HepG2 (cell line): ENCODE data around the gene INO80E. TPM values are rescaled to one million over a fixed set of nuclear protein-coding genes. Genes with fewer than 3 reads are reported as not detected.

ENCODE experiments used
- ATF7-NPFF ChIP-seq: sonication (generic); formaldehyde crosslinking; IDR thresholded peaks from 2 replicates; pipeline ENCODE4 v1.8.1; 2023; ENCODE audit warnings: mild to moderate bottlenecking, low read depth, missing genetic modification reagents, moderate library complexity
- CHD4 ChIP-seq: fragments of 200-600 bp; sonication (generic); IDR thresholded peaks from 2 replicates; pipeline ENCODE4 v1.7.0; 2017; ENCODE audit warnings: mild to moderate bottlenecking, low read length, borderline replicate concordance
- DBP ChIP-seq: sonication (generic); formaldehyde crosslinking; IDR thresholded peaks from 2 replicates; pipeline ENCODE4 v1.4.0; 2020; ENCODE audit warnings: missing genetic modification reagents; ENCODE audit errors: not compliant biosample characterization
- HIVEP1 ChIP-seq: sonication (generic); formaldehyde crosslinking; IDR thresholded peaks from 2 replicates; pipeline ENCODE4 v1.4.0; 2020; ENCODE audit warnings: mild to moderate bottlenecking, missing genetic modification reagents
- HNRNPL ChIP-seq: fragments of 200-400 bp; formaldehyde crosslinking; IDR thresholded peaks from 2 replicates; pipeline ENCODE4 v1.6.1; 2017; ENCODE audit warnings: mild to moderate bottlenecking, low read depth, low read length
- HNRNPLL ChIP-seq: fragments of 200-400 bp; formaldehyde crosslinking; IDR thresholded peaks from 2 replicates; pipeline ENCODE4 v1.6.1; 2017; ENCODE audit warnings: mild to moderate bottlenecking, low read depth, low read length; ENCODE audit not compliant: poor library complexity, severe bottlenecking
- HNRNPUL1 ChIP-seq: fragments of 200-400 bp; formaldehyde crosslinking; IDR thresholded peaks from 2 replicates; pipeline ENCODE4 v1.6.1; 2017; ENCODE audit warnings: low read depth, mild to moderate bottlenecking, low read length, moderate library complexity
- HOXD1 ChIP-seq: sonication (generic); formaldehyde crosslinking; IDR thresholded peaks from 2 replicates; pipeline ENCODE4 v1.5.0; 2020; ENCODE audit warnings: missing genetic modification reagents
- KAT7 ChIP-seq: IDR thresholded peaks from 2 replicates; pipeline ENCODE4 v1.6.1; 2018; ENCODE audit warnings: borderline replicate concordance, missing compliant biosample characterization
- KLF16 ChIP-seq, 2 experiments: sonication (generic) in 1 of 2; formaldehyde crosslinking in 1 of 2; IDR thresholded peaks; 2 replicates each; pipeline versions ENCODE4 v1.6.1 to v1.8.0; 2016 to 2023; ENCODE audit warnings: missing genetic modification reagents in 2 of 2, missing compliant biosample characterization in 1 of 2
- MAZ ChIP-seq, 2 experiments: sonication (generic) in 1 of 2; formaldehyde crosslinking in 1 of 2; IDR thresholded peaks; 2 replicates each; pipeline versions ENCODE4 v1.5.0 to v1.6.1; 2012 to 2020; ENCODE audit warnings: low read depth in 2 of 2, mild to moderate bottlenecking in 2 of 2, borderline replicate concordance in 1 of 2, improper control_type of control experiment in 1 of 2, low read length in 1 of 2, missing genetic modification reagents in 1 of 2, moderate library complexity in 1 of 2
- MYC ChIP-seq: sonication (generic); formaldehyde crosslinking; IDR thresholded peaks from 2 replicates; pipeline ENCODE4 v1.9.0; 2021; ENCODE audit warnings: missing genetic modification reagents, borderline replicate concordance
- NR2F6 ChIP-seq, 2 experiments: IDR thresholded peaks; 2 replicates each; pipeline ENCODE4 v1.6.1; 2016; ENCODE audit warnings: antibody characterized with exemption in 1 of 2, mild to moderate bottlenecking in 1 of 2
- RBM22 ChIP-seq: fragments of 200-400 bp; formaldehyde crosslinking; optimal IDR thresholded peaks from 2 replicates; pipeline ENCODE3; 2017; ENCODE audit warnings: mild to moderate bottlenecking, low read length, moderate library complexity
- SMYD3 ChIP-seq: sonication (generic); formaldehyde crosslinking; IDR thresholded peaks from 2 replicates; pipeline ENCODE4 v1.8.1; 2023; ENCODE audit warnings: mild to moderate bottlenecking, missing genetic modification reagents
- SP140L ChIP-seq: sonication (generic); formaldehyde crosslinking; IDR thresholded peaks from 2 replicates; pipeline ENCODE4 v1.4.0; 2020; ENCODE audit warnings: missing genetic modification reagents, borderline replicate concordance
- ZBTB39 ChIP-seq: sonication (generic); formaldehyde crosslinking; IDR thresholded peaks from 2 replicates; pipeline ENCODE4 v1.5.0; 2020; ENCODE audit warnings: missing genetic modification reagents
- ZBTB8A ChIP-seq: sonication (generic); formaldehyde crosslinking; IDR thresholded peaks from 2 replicates; pipeline ENCODE4 v1.4.0; 2020; ENCODE audit warnings: mild to moderate bottlenecking, low read depth, missing genetic modification reagents, borderline replicate concordance
- ZFP41 ChIP-seq: sonication (generic); formaldehyde crosslinking; IDR thresholded peaks from 2 replicates; pipeline ENCODE4 v1.4.0; 2020; ENCODE audit warnings: mild to moderate bottlenecking, missing genetic modification reagents, borderline replicate concordance
- ZNF292 ChIP-seq: sonication (generic); formaldehyde crosslinking; IDR thresholded peaks from 2 replicates; pipeline ENCODE4 v1.8.1; 2022; ENCODE audit warnings: mild to moderate bottlenecking, low read depth, missing genetic modification reagents, borderline replicate concordance
- ZNF543 ChIP-seq: sonication (generic); formaldehyde crosslinking; IDR thresholded peaks from 2 replicates; pipeline ENCODE4 v1.4.0; 2020; ENCODE audit warnings: mild to moderate bottlenecking, missing genetic modification reagents
- polyA plus RNA-seq, 8 experiments: library from polyadenylated mRNA; depleted of rRNA in 3 of 8; stranded (reverse) in 7 of 8; unstranded in 1 of 8; fragments of >200 nt; fragmentation: Illumina TruSeq in 4 of 8; extraction: Trizol in 4 of 8; gene quantifications; 2 replicates each; pipeline versions ENCODE4 v1.2.1 to v1.2.3, GENCODE V29; 2011 to 2016; ENCODE audit warnings: low read depth in 4 of 8, missing spikeins in 1 of 8, mixed read lengths in 1 of 8; ENCODE audit not compliant: insufficient read depth in 1 of 8
- total RNA-seq, 5 experiments: library from RNA; depleted of rRNA; stranded (reverse); fragments of >200 nt; fragmentation: Illumina TruSeq; extraction: Trizol; gene quantifications; 2 replicates each; pipeline ENCODE4 v1.2.3, GENCODE V29; 2016; ENCODE audit warnings: low read depth in 1 of 5
- TF ChIP-seq, protein P1 (sequence below): IDR thresholded peaks from 2 replicates; pipeline ENCODE4 v1.6.1; 2012; ENCODE audit warnings: inconsistent platforms
- TF ChIP-seq, protein P2 (sequence below): sonication (generic); formaldehyde crosslinking; IDR thresholded peaks from 2 replicates; pipeline ENCODE4 v1.4.0; 2020; ENCODE audit warnings: missing genetic modification reagents

Gene INO80E
- total and polyA plus RNA-seq, 2 of the 13 experiments (the other 11 are each of a cell fraction or from before 2014, with no cell fraction given), result 25.8 to 45.6 TPM

DNA sequence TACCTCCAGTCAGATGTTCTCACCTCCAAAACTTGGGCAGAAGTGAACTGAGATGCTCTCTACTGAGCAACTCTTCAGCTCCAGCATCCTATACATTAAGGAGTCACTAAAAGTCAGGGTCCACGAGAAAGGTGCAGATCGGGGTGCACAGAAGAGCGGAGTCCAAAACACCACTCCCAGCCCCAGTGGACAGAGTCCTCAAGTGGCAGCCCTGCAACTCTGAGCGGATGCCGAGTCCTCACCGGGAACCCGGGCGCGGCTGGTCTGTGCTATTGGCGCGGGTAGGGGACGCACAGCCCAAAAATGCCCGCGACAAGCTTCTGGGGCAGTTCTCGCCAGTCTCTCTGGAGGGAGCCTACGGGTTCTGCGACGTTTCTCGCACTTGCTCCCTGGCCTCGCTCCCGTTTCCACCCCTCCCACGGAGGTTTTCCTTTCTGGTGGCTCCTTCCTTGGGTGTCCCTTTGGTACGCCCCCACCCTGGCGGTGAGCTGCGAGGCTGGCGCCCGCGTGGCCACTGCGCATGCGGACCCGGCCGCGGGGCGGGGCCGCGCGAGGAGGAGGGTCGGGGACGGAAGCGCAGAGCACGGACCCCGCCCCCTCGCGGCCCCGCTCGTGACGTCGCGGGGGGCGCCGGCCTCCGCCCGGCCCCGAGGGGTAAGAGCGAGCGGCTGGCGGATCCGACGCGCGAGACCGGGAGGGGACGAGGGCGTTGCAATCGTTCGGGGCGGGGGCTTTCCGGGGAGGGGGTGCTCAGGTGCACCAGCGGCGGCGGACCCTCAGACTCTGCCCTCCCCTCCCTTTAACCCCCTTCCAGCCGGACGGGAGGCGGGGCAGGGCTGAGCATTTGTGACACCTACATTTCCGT is 34.3 kb upstream of the INO80E start, which contains the start of gene TMEM219 (continued):
- TF ChIP-seq SP140L (CRISPR knock-in tag), result peak; percentile 82; the same call in 1 of the 2 replicates
- TF ChIP-seq HNRNPL, result 0 out of 2 replicates have a peak, but pooled peaks have one; percentile 46
- TF ChIP-seq MAZ (IDR thresholded peaks at IDR 0.05; ENCODE audit: borderline replicate concordance, low read depth, low read length), result peak; percentile 86
- peak; percentile 98 for TF ChIP-seq MAZ (CRISPR knock-in tag; IDR thresholded peaks at IDR 0.05; ENCODE audit: low read depth)
- no peak; the same call in 1 of the 2 replicates for TF ChIP-seq ZBTB8A (CRISPR knock-in tag)
- TF ChIP-seq, protein P1, sequence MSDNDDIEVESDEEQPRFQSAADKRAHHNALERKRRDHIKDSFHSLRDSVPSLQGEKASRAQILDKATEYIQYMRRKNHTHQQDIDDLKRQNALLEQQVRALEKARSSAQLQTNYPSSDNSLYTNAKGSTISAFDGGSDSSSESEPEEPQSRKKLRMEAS, result peak; percentile 84
- TF ChIP-seq SMYD3, result peak; percentile 66; the same call in 1 of the 2 replicates
- no peak for TF ChIP-seq ZBTB39 (CRISPR knock-in tag)
- TF ChIP-seq HNRNPUL1, result no peak
- TF ChIP-seq HIVEP1, result no peak
- TF ChIP-seq, protein P2, sequence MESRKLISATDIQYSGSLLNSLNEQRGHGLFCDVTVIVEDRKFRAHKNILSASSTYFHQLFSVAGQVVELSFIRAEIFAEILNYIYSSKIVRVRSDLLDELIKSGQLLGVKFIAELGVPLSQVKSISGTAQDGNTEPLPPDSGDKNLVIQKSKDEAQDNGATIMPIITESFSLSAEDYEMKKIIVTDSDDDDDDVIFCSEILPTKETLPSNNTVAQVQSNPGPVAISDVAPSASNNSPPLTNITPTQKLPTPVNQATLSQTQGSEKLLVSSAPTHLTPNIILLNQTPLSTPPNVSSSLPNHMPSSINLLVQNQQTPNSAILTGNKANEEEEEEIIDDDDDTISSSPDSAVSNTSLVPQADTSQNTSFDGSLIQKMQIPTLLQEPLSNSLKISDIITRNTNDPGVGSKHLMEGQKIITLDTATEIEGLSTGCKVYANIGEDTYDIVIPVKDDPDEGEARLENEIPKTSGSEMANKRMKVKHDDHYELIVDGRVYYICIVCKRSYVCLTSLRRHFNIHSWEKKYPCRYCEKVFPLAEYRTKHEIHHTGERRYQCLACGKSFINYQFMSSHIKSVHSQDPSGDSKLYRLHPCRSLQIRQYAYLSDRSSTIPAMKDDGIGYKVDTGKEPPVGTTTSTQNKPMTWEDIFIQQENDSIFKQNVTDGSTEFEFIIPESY (CRISPR knock-in tag), result no peak
- no peak for TF ChIP-seq ATF7-NPFF
- no peak for TF ChIP-seq CHD4
- TF ChIP-seq MYC (CRISPR knock-in tag), result peak; percentile 61; the same call in 1 of the 2 replicates
- no peak for TF ChIP-seq DBP (CRISPR knock-in tag)
- no peak for TF ChIP-seq KLF16 (CRISPR knock-in tag; IDR thresholded peaks at IDR 0.05)
- TF ChIP-seq KAT7 (CRISPR knock-in tag), result peak; percentile 70; the same call in 1 of the 2 replicates
- no peak for TF ChIP-seq NR2F6 (IDR thresholded peaks at IDR 0.05)
- TF ChIP-seq NR2F6 (CRISPR knock-in tag; IDR thresholded peaks at IDR 0.05), result no peak; the same call in 1 of the 2 replicates
- TF ChIP-seq ZFP41 (CRISPR knock-in tag), result no peak
- no peak for TF ChIP-seq RBM22
- TF ChIP-seq ZNF543 (CRISPR knock-in tag), result no peak
- peak; percentile 77 for TF ChIP-seq HNRNPLL
- no peak for TF ChIP-seq HOXD1 (CRISPR knock-in tag)
- TF ChIP-seq ZNF292 (CRISPR knock-in tag), result no peak
